SU-DHL-6 (cell line): Measurements from ENCODE around the gene CCDC134.

Experiments
- H2AFZ ChIP-seq: fragments of 200-600 bp; sonication (generic); 2 replicates; pipeline ENCODE4 v1.6.1; 2014; ENCODE audit warnings: low read depth, mild to moderate bottlenecking, moderate library complexity, mixed read lengths, antibody characterized with exemption, low read length; ENCODE audit not compliant: severe bottlenecking
- H3F3A ChIP-seq: fragments of 200-600 bp; shearing (Covaris generic); 2 replicates; pipeline ENCODE4 v1.6.0; 2016; ENCODE audit warnings: antibody characterized with exemption, mild to moderate bottlenecking; ENCODE audit not compliant: insufficient read depth
- H3K27ac ChIP-seq: fragments of 200-600 bp; sonication (generic); 2 replicates; pipeline ENCODE4 v1.5.1; 2016; ENCODE audit warnings: low read depth, mild to moderate bottlenecking, low read length, moderate library complexity, mixed read lengths
- H3K27me3 ChIP-seq: fragments of 200-600 bp; sonication (generic), shearing (Covaris generic); 2 replicates; pipeline ENCODE4 v1.6.0; 2014; ENCODE audit warnings: mild to moderate bottlenecking, low read length
- H3K36me3 ChIP-seq: fragments of 200-600 bp; sonication (generic); 2 replicates; pipeline ENCODE4 v1.6.1; 2014; ENCODE audit warnings: mild to moderate bottlenecking, low read length, mixed read lengths
- H3K4me2 ChIP-seq: fragments of 300-600, 200-600 bp; shearing (Covaris generic), sonication (generic); 2 replicates; pipeline ENCODE4 v1.6.0; 2014; ENCODE audit warnings: low read length, low read depth, mild to moderate bottlenecking; ENCODE audit not compliant: poor library complexity, severe bottlenecking
- H3K4me3 ChIP-seq: fragments of 200-600 bp; sonication (generic); 2 replicates; pipeline ENCODE4 v1.5.1; 2014; ENCODE audit warnings: antibody characterized with exemption, low read length, mild to moderate bottlenecking, mixed read lengths; ENCODE audit not compliant: insufficient read depth, poor library complexity, severe bottlenecking
- H3K79me2 ChIP-seq: fragments of 200-600 bp; sonication (generic); 2 replicates; pipeline ENCODE4 v1.6.1; 2014; ENCODE audit warnings: mild to moderate bottlenecking, low read length, moderate library complexity; ENCODE audit not compliant: insufficient read depth
- H3K9ac ChIP-seq: fragments of 200-600 bp; sonication (generic); 2 replicates; pipeline ENCODE4 v1.7.0; 2014; ENCODE audit warnings: mild to moderate bottlenecking, low read length
- H3K9me2 ChIP-seq: fragments of 200-600 bp; sonication (generic); replicated peaks from 2 replicates; pipeline ENCODE4 v1.6.1; 2014; ENCODE audit warnings: low read length; ENCODE audit not compliant: insufficient read depth
- H3K9me3 ChIP-seq: fragments of 200-600 bp; sonication (generic); 2 replicates; pipeline ENCODE4 v1.6.1; 2014; ENCODE audit warnings: low read length, mixed read lengths; ENCODE audit not compliant: insufficient read depth
- H4K20me1 ChIP-seq: fragments of 200-600 bp; sonication (generic); 2 replicates; pipeline ENCODE4 v1.6.1; 2014; ENCODE audit warnings: low read depth, mild to moderate bottlenecking, antibody characterized with exemption, low read length, moderate library complexity, mixed read lengths
- EZH2phosphoT487 ChIP-seq: fragments of 200-600 bp; sonication (generic), shearing (Covaris generic); conservative IDR thresholded peaks from 2 replicates; pipeline ENCODE4 v1.6.1; 2018; ENCODE audit warnings: mild to moderate bottlenecking, antibody characterized with exemption, low read length, moderate library complexity, mixed read lengths
- TF ChIP-seq, protein P1 (sequence below): fragments of 200-600 bp; sonication (generic); IDR thresholded peaks from one replicate; pipeline ENCODE4 v1.5.1; 2017; ENCODE audit warnings: antibody characterized with exemption, mild to moderate bottlenecking, low read length, moderate library complexity; ENCODE audit not compliant: insufficient read depth, poor library complexity, severe bottlenecking

Gene CCDC134

DNA sequence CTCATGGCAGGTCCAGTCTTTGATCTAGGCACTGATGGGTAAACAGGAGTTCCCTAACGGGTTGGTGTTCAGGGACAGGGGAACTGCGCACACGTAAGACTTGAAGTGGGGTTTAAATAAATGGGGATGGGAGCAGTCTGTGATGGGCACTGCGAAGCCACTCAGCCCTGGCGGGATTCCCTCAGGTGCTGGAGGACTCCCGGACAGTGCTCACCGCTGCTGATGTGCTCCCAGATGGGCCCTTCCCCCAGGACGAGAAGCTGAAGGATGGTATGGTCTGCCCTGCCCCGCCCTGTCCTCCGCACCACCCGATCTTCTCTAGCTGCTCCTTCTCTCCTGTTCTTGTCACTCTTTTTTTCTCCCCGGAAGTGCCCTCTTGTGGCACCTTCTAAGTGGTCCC, 9.5 kb downstream of the CCDC134 start:
- Histone ChIP-seq H3K36me3 (no peaks in the 10 kb centered on the region), H4K20me1 (no peaks in the 10 kb centered on the region), H3K9ac (no peak overlapping the region), H3K4me2 (no peak overlapping the region), H3K27ac (no peak overlapping the region), H3K27me3 (no peaks in the 10 kb centered on the region), H3F3A (no peaks in the 10 kb centered on the region), H3K9me3 (no peaks in the 10 kb centered on the region), H2AFZ (no peak overlapping the region), H3K9me2 (no peaks in the 10 kb centered on the region), H3K79me2 (no peaks in the 10 kb centered on the region), H3K4me3 (no peak overlapping the region)
- TF ChIP-seq, protein P1, sequence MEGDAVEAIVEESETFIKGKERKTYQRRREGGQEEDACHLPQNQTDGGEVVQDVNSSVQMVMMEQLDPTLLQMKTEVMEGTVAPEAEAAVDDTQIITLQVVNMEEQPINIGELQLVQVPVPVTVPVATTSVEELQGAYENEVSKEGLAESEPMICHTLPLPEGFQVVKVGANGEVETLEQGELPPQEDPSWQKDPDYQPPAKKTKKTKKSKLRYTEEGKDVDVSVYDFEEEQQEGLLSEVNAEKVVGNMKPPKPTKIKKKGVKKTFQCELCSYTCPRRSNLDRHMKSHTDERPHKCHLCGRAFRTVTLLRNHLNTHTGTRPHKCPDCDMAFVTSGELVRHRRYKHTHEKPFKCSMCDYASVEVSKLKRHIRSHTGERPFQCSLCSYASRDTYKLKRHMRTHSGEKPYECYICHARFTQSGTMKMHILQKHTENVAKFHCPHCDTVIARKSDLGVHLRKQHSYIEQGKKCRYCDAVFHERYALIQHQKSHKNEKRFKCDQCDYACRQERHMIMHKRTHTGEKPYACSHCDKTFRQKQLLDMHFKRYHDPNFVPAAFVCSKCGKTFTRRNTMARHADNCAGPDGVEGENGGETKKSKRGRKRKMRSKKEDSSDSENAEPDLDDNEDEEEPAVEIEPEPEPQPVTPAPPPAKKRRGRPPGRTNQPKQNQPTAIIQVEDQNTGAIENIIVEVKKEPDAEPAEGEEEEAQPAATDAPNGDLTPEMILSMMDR = no peak

DNA sequence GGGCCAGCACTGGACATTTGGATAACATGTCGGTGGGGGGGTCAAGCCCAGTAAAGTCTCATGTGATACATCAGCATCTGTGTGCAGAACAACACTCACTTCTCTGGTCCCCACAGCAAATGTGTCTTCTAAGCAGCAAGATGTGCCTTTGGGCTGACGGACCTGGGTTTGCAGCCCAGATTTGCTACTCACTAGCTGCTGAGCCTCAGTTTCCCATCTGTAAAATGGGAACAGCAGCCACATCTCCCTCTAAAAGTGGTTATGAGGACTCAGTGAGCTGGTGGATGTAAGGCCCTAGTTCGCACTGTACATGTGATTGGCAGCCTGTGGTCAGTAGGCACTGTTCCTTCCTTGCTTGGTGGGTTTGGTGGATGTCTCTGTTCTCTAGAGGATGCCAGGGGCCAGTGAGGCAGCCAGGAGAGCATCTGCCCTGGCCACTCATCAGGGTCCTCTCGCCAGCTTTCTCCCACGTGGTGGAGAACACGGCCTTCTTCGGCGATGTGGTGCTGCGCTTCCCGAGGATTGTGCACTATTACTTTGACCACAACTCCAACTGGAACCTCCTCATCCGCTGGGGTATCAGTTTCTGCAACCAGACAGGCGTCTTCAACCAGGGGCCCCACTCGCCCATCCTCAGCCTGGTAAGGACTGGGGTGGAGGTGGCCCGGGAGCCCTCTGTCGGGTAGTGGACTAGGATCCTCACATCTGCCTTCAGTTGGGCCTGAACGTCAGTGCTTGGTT, 12.5 kb downstream of the CCDC134 start:
- Histone ChIP-seq H2AFZ (no peak overlapping the region), H4K20me1 (no peaks in the 10 kb centered on the region), H3K36me3 (no peaks in the 10 kb centered on the region), H3F3A (no peaks in the 10 kb centered on the region), H3K27ac (no peak overlapping the region), H3K4me3 (no peak overlapping the region), H3K9me2 (no peaks in the 10 kb centered on the region), H3K4me2 (no peak overlapping the region), H3K9me3 (no peaks in the 10 kb centered on the region), H3K79me2 (no peaks in the 10 kb centered on the region), H3K27me3 (no peaks in the 10 kb centered on the region), H3K9ac (no peak overlapping the region)
- TF ChIP-seq EZH2phosphoT487 = no peak
- TF ChIP-seq, protein P1 = no peak

DNA sequence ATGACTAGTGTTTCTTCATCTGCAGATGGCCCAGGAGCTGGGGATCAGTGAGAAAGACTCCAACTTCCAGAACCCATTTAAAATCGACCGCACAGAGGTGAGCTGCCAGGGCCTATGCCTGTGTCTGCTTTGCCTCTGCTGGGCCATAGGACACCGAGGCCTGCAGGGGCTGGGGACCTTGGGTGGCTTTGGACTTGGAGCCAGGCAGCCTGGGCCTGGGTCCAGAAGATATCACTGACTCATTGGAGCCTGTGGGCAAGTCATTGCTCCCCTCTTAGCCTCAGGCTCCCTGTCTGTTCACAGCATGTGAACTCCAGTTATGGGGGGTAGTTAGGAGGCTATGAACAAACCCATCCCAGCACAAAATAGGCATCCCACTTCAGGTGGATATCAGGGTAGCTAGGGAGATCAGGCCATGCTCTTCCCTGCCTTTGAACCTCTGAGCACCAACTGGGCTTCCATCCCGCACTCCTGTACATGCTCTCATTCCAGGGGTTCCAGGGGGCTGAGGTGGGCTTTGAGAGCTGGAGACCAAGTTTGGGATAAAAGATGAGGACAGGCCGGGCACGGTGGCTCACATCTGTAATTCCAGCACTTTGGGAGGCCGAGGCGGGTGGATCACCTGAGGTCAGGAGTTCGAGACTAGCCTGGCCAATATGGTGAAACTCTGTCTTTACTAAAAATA, 13.4 kb downstream of the CCDC134 start:
- no peak overlapping the region for H3K4me2 ChIP-seq
- no peaks in the 10 kb centered on the region for H3K9me2 ChIP-seq
- no peaks in the 10 kb centered on the region for H4K20me1 ChIP-seq
- H3K9me3 ChIP-seq = no peaks in the 10 kb centered on the region
- no peak overlapping the region for H3K4me3 ChIP-seq
- H3K27ac ChIP-seq = no peak overlapping the region
- no peaks in the 10 kb centered on the region for H3K36me3 ChIP-seq
- no peak for TF ChIP-seq EZH2phosphoT487
- TF ChIP-seq, protein P1 = no peak
- no peak overlapping the region for H3K9ac ChIP-seq
- H2AFZ ChIP-seq = no peak overlapping the region
- no peaks in the 10 kb centered on the region for H3K27me3 ChIP-seq
- H3K79me2 ChIP-seq = no peaks in the 10 kb centered on the region
- H3F3A ChIP-seq = no peaks in the 10 kb centered on the region
